WTC11 (cell line): ENCODE data around the gene SDCCAG8.

ENCODE experiments used
- ATF3 ChIP-seq: sonication (generic); formaldehyde crosslinking; conservative IDR thresholded peaks from 2 replicates; pipeline ENCODE4 v1.8.1; 2022; ENCODE audit warnings: mild to moderate bottlenecking, missing genetic modification reagents
- CTCF ChIP-seq: fragments of 200-600 bp; IDR thresholded peaks from 2 replicates; pipeline ENCODE4 v1.8.0; 2022; ENCODE audit warnings: antibody characterized with exemption
- ELF4 ChIP-seq: sonication (generic); formaldehyde crosslinking; IDR thresholded peaks from 2 replicates; pipeline ENCODE4 v1.8.1; 2022; ENCODE audit warnings: low read depth, mild to moderate bottlenecking, moderate library complexity, missing genetic modification reagents
- JUN ChIP-seq: sonication (generic); formaldehyde crosslinking; IDR thresholded peaks from 2 replicates; pipeline ENCODE4 v1.8.0; 2023; ENCODE audit warnings: mild to moderate bottlenecking, missing genetic modification reagents
- NFE2L1 ChIP-seq: sonication (generic); formaldehyde crosslinking; IDR thresholded peaks from 2 replicates; pipeline ENCODE4 v1.8.1; 2023; ENCODE audit warnings: missing genetic modification reagents
- OVOL2 ChIP-seq: fragments of 250-450 bp; sonication (Bioruptor Pico); IDR thresholded peaks from 2 replicates; pipeline ENCODE4 v1.9.0; 2021; ENCODE audit warnings: mild to moderate bottlenecking, borderline replicate concordance
- SP1 ChIP-seq: sonication (generic); formaldehyde crosslinking; conservative IDR thresholded peaks from 2 replicates; pipeline ENCODE4 v1.8.1; 2022; ENCODE audit warnings: missing genetic modification reagents
- TCF7 ChIP-seq: sonication (generic); formaldehyde crosslinking; IDR thresholded peaks from 2 replicates; pipeline ENCODE4 v1.8.0; 2022; ENCODE audit warnings: mild to moderate bottlenecking, low read depth, missing genetic modification reagents, moderate library complexity
- TEAD4 ChIP-seq: sonication (generic); formaldehyde crosslinking; IDR thresholded peaks from 2 replicates; pipeline ENCODE4 v1.8.0; 2022; ENCODE audit warnings: mild to moderate bottlenecking, missing genetic modification reagents
- ZNF423 ChIP-seq: fragments of 250-450 bp; sonication (Bioruptor Pico); IDR thresholded peaks from 2 replicates; pipeline ENCODE4 v2.1.2; 2022; ENCODE audit warnings: mild to moderate bottlenecking, moderate library complexity
- TF ChIP-seq, protein P1 (sequence below): sonication (generic); formaldehyde crosslinking; IDR thresholded peaks from 2 replicates; pipeline ENCODE4 v1.8.1; 2023; ENCODE audit warnings: mild to moderate bottlenecking, moderate library complexity, missing genetic modification reagents
- TF ChIP-seq, protein P2 (sequence below): sonication (generic); formaldehyde crosslinking; IDR thresholded peaks from 2 replicates; pipeline ENCODE4 v1.8.0; 2022; ENCODE audit warnings: mild to moderate bottlenecking, missing genetic modification reagents
- TF ChIP-seq, protein P3 (sequence below): sonication (generic); formaldehyde crosslinking; IDR thresholded peaks from 2 replicates; pipeline ENCODE4 v1.8.0; 2022; ENCODE audit warnings: mild to moderate bottlenecking, missing genetic modification reagents

DNA sequence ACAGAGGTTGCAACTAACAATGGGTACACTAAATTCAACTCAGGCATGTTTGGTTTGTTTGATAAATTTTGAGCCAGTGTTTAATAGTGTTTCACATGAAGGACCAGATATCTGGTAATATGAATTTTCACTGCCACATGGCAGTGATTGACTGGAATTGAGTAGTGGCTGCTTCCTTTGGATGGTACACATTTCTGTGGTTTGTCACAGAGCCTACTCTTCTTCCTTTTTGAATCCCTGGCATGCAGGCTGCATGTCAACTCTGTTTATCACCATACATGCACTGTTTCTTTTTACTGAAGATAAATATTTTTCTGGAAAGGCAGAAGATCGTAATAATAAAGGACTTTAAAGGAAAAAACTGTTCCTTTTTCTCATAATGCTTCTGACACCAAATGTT lies 35.5 kb downstream of the SDCCAG8 start:
- TF ChIP-seq JUN, result no peak
- TF ChIP-seq TEAD4 (CRISPR knock-in tag), result no peak
- TF ChIP-seq, protein P1, sequence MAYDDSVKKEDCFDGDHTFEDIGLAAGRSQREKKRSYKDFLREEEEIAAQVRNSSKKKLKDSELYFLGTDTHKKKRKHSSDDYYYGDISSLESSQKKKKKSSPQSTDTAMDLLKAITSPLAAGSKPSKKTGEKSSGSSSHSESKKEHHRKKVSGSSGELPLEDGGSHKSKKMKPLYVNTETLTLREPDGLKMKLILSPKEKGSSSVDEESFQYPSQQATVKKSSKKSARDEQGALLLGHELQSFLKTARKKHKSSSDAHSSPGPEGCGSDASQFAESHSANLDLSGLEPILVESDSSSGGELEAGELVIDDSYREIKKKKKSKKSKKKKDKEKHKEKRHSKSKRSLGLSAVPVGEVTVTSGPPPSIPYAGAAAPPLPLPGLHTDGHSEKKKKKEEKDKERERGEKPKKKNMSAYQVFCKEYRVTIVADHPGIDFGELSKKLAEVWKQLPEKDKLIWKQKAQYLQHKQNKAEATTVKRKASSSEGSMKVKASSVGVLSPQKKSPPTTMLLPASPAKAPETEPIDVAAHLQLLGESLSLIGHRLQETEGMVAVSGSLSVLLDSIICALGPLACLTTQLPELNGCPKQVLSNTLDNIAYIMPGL (CRISPR knock-in tag), result no peak
- TF ChIP-seq NFE2L1 (CRISPR knock-in tag), result no peak
- TF ChIP-seq CTCF, result no peak
- TF ChIP-seq ELF4 (CRISPR knock-in tag), result no peak
- TF ChIP-seq, protein P2, sequence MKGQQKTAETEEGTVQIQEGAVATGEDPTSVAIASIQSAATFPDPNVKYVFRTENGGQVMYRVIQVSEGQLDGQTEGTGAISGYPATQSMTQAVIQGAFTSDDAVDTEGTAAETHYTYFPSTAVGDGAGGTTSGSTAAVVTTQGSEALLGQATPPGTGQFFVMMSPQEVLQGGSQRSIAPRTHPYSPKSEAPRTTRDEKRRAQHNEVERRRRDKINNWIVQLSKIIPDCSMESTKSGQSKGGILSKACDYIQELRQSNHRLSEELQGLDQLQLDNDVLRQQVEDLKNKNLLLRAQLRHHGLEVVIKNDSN (CRISPR knock-in tag), result no peak
- no peak for TF ChIP-seq TCF7 (CRISPR knock-in tag)
- TF ChIP-seq, protein P3, sequence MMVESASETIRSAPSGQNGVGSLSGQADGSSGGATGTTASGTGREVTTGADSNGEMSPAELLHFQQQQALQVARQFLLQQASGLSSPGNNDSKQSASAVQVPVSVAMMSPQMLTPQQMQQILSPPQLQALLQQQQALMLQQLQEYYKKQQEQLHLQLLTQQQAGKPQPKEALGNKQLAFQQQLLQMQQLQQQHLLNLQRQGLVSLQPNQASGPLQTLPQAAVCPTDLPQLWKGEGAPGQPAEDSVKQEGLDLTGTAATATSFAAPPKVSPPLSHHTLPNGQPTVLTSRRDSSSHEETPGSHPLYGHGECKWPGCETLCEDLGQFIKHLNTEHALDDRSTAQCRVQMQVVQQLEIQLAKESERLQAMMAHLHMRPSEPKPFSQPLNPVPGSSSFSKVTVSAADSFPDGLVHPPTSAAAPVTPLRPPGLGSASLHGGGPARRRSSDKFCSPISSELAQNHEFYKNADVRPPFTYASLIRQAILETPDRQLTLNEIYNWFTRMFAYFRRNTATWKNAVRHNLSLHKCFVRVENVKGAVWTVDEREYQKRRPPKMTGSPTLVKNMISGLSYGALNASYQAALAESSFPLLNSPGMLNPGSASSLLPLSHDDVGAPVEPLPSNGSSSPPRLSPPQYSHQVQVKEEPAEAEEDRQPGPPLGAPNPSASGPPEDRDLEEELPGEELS (CRISPR knock-in tag), result no peak
- no peak for TF ChIP-seq OVOL2
- TF ChIP-seq ZNF423 (CRISPR knock-in tag), result no peak
- no peak for TF ChIP-seq SP1 (CRISPR knock-in tag)
- no peak for TF ChIP-seq ATF3 (CRISPR knock-in tag)
